HG03060 (cell line): Measurements from ENCODE around the gene LRRC4C.

Experiments used
- ATAC-seq: cut with Tn5 transposase; IDR thresholded peaks from one replicate; pipeline ENCODE4 v1.9.1; 2021; ENCODE audit warnings: low read depth, moderate number of reproducible peaks; ENCODE audit not compliant: unreplicated experiment

LRRC4C gene

GRCh38 chr11:40080434-40080833, 1379.0 kb downstream of the LRRC4C start:
- no peak for ATAC-seq
